Left colon (tissue), 2 donors: Measurements from ENCODE around the gene CAPZA1. TPM values are rescaled to one million over a fixed set of nuclear protein-coding genes. Genes with fewer than 3 reads are reported as not detected.

ENCODE experiments used
- ATAC-seq: fragments of 200-7000 bp; cut with Tn5 transposase; one replicate; pipeline ENCODE4 v1.9.1; 2020; ENCODE audit warnings: mild to moderate bottlenecking, moderate library complexity
- DNase-seq, 2 donors: peaks; one replicate each; pipeline ENCODE4 v3.0.0-alpha.2; 2020
- intact Hi-C, 2 donors: fragments of 100-400 bp; cut with DNase I in 1 of 2; cut with micrococcal nuclease in 1 of 2; formaldehyde crosslinking; loops; one replicate each; pipeline versions ENCODE4 v1.11.2 to v1.14.0; 2022; cut with DNase I, micrococcal nuclease
- total RNA-seq, 2 donors: library from RNA; stranded (reverse); fragmentation: NEBNext Ultra II Directional; extraction: Animal tissue kit (Norgen Biotek cat#: 25700); gene quantifications; one replicate each; pipeline ENCODE4 v1.2.1, GENCODE V29; 2021
- donor health status: DM: no; HTN: no; CAD: no.
- donor health status: DM: yes; HTN: yes; CAD: no.

The CAPZA1 gene
- total RNA-seq, 2 donors from 2014 or later, result 161 to 162 TPM

GRCh38 chr1:112719706-112720105, 100.1 kb downstream of the CAPZA1 start:
- ATAC-seq (no peak), DNase-seq (no peak)
- intact Hi-C loops, result loop anchor here (10.0 kb wide), 2 partner anchors 85 to 325 kb away; no protein-coding TSS in a partner anchor

GRCh38 chr1:112720800-112721199, 101.2 kb downstream of the CAPZA1 start:
- intact Hi-C loops, result no loop called here
- no peak for DNase-seq
- no peak for ATAC-seq

Other genes with a start within 250 kb of the CAPZA1 start
- gene CTTNBP2NL, start 223.6 kb upstream of the CAPZA1 start, total RNA-seq, result 10 to 100 TPM; 83.3 to 85.1 TPM
- 1 to 10 TPM; 7.1 to 8.8 TPM for gene WNT2B, start 110.9 kb upstream of the CAPZA1 start, total RNA-seq
- gene ST7L, start 691 bp upstream of the CAPZA1 start, total RNA-seq, result 10 to 100 TPM; 15.5 to 16.1 TPM
- 10 to 100 TPM; 63.6 to 88.0 TPM for gene MOV10, start 54.8 kb downstream of the CAPZA1 start, total RNA-seq
- 100 to 1,000 TPM; 466 to 701 TPM for gene RHOC, start 87.3 kb downstream of the CAPZA1 start, total RNA-seq
- 1 to 10 TPM; 1.1 to 1.2 TPM for gene PPM1J, start 95.5 kb downstream of the CAPZA1 start, total RNA-seq